ENCODE results near the gene PITPNB.

GRCh38 chr22:27961182-27961581, 42.1 kb upstream of the PITPNB start:
- TF ChIP-seq REST (IDR thresholded peaks at IDR 0.05; ENCODE audit: low read depth) (no peak), POLR2AphosphoS5 (IDR thresholded peaks at IDR 0.05; ENCODE audit: low read depth, low read length) (no peak), CTCF (IDR thresholded peaks at IDR 0.05 in 2 of 3, conservative IDR thresholded peaks at IDR 0.05 in 1 of 3; ENCODE audit: borderline replicate concordance in 1 of 3, insufficient read depth in 1 of 3, low read depth in 2 of 3, low read length in 2 of 3) (no peak), POLR2A (IDR thresholded peaks at IDR 0.05; ENCODE audit: borderline replicate concordance, extremely low read depth, insufficient read depth, insufficient read length) (no peak), EZH2 (IDR thresholded peaks at IDR 0.05) (no peak), SP1 (IDR thresholded peaks at IDR 0.05; ENCODE audit: low read depth) (no peak), RAD21 (IDR thresholded peaks at IDR 0.05; ENCODE audit: low read depth) (no peak), SRF (IDR thresholded peaks at IDR 0.05; ENCODE audit: low read depth) (no peak), JUND (IDR thresholded peaks at IDR 0.05) (no peak), MAX (IDR thresholded peaks at IDR 0.05) (no peak), CEBPB (IDR thresholded peaks at IDR 0.05; ENCODE audit: low read depth) (no peak)

All from HCT116 (cell line).